MM.1S (cell line): Measurements from ENCODE around the gene BMP8B.

Source experiments
- CTCF ChIP-seq: fragments of 300-600 bp; sonication (generic); IDR thresholded peaks from 2 replicates; pipeline ENCODE4 v1.5.1; 2016; ENCODE audit warnings: antibody characterized with exemption, low read length, mixed read lengths
- EZH2 ChIP-seq: fragments of 300-600 bp; sonication (generic); optimal IDR thresholded peaks from 2 replicates; pipeline ENCODE3; 2017; ENCODE audit warnings: low read depth, mild to moderate bottlenecking, antibody characterized with exemption, low read length, mixed read lengths
- EZH2phosphoT487 ChIP-seq: fragments of 300-600 bp; sonication (generic); IDR thresholded peaks from 2 replicates; pipeline ENCODE4 v1.6.1; 2018; ENCODE audit warnings: antibody characterized with exemption, low read length

- no peak for TF ChIP-seq CTCF
- no peak for TF ChIP-seq EZH2phosphoT487
- no peak for TF ChIP-seq EZH2
Measured at GRCh38 chr1:39779821-39780220, 8.8 kb downstream of the BMP8B start.
